ENCODE data around the gene PACSIN2. TPM values are rescaled to one million over a fixed set of nuclear protein-coding genes. Genes with fewer than 3 reads are reported as not detected.

Gene PACSIN2
- total RNA-seq, 3 donors from 2014 or later (not counting 1 experiment from before 2014, with no cell fraction given) = 37.1 to 48.5 (median 47.6) TPM

GRCh38 chr22:42881982-42882656 lies 132.8 kb downstream of the PACSIN2 start:
- Histone ChIP-seq H3K27me3 (ENCODE audit: control insufficient read depth, insufficient read depth, low read length) (no peaks in the 10 kb centered on the region), H3K4me3 (ENCODE audit: low read length) (no peak overlapping the region), H3K27ac (ENCODE audit: low read length) (no peak overlapping the region), H3K4me1 (ENCODE audit: control insufficient read depth, insufficient read depth, low read length) (peaks cover 1% of the 10 kb centered on the region), H3K9me3 (ENCODE audit: control insufficient read depth, insufficient read depth, low read length) (no peaks in the 10 kb centered on the region), H3K36me3 (ENCODE audit: control insufficient read depth, insufficient read depth, low read length) (peaks cover 71% of the 10 kb centered on the region)
- no peak overlapping the region for H3K4me3 Mint-ChIP-seq
- no peaks in the 10 kb centered on the region for H3K36me3 Mint-ChIP-seq
- ATAC-seq (no peak), DNase-seq (no peak)
- intact Hi-C loops (cut with micrococcal nuclease) = no loop called here
- 84% methylated on average over 10 of the region's 10 CpGs for WGBS (ENCODE audit: insufficient coverage)
- no peaks in the 10 kb centered on the region for H3K9me3 Mint-ChIP-seq
- no peaks in the 10 kb centered on the region for H3K27me3 Mint-ChIP-seq (ENCODE audit: low read depth in 2 of 2)
- no peaks in the 10 kb centered on the region for H3K4me1 Mint-ChIP-seq
- no peak overlapping the region for H3K27ac Mint-ChIP-seq
- TF ChIP-seq CTCF (IDR thresholded peaks at IDR 0.05) = no peak

DNA sequence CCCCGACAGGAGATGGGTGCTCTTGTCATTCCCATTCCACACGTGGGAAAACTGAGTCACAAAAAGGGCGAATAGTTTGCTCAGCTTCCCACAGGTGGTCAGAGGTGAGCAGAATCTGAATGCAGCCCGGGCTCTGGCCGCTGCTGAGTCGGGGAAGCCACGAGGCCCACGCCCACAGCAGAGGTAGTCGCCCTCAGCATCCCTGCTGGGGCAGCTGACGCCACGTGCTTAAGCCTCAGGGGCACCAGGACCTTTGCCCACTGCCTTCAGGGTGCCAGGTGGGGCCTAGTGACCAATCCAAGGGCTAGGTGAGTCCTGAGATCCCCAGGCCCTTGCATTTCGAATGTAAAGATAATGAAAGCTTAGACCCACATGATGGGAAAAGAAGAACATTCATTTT lies 133.7 kb downstream of the PACSIN2 start:
- 88% methylated on average over 12 of the region's 12 CpGs for WGBS (ENCODE audit: insufficient coverage)
- DNase-seq = no peak
- intact Hi-C loops (cut with micrococcal nuclease) = no loop called here
- no peaks in the 10 kb centered on the region for H3K4me1 ChIP-seq (ENCODE audit: control insufficient read depth, insufficient read depth, low read length)
- TF ChIP-seq CTCF (IDR thresholded peaks at IDR 0.05) = no peak
- H3K27ac ChIP-seq (ENCODE audit: low read length) = no peak overlapping the region
- no peaks in the 10 kb centered on the region for H3K9me3 ChIP-seq (ENCODE audit: control insufficient read depth, insufficient read depth, low read length)
- no peaks in the 10 kb centered on the region for H3K9me3 Mint-ChIP-seq
- H3K36me3 Mint-ChIP-seq = no peaks in the 10 kb centered on the region
- H3K4me3 Mint-ChIP-seq = no peak overlapping the region
- ATAC-seq = no peak
- no peak overlapping the region for H3K4me3 ChIP-seq (ENCODE audit: low read length)
- H3K36me3 ChIP-seq (ENCODE audit: control insufficient read depth, insufficient read depth, low read length) = peaks cover 73% of the 10 kb centered on the region
- H3K27ac Mint-ChIP-seq = no peak overlapping the region
- H3K4me1 Mint-ChIP-seq = no peaks in the 10 kb centered on the region
- no peaks in the 10 kb centered on the region for H3K27me3 Mint-ChIP-seq (ENCODE audit: low read depth in 2 of 2)
- no peaks in the 10 kb centered on the region for H3K27me3 ChIP-seq (ENCODE audit: control insufficient read depth, insufficient read depth, low read length)

DNA sequence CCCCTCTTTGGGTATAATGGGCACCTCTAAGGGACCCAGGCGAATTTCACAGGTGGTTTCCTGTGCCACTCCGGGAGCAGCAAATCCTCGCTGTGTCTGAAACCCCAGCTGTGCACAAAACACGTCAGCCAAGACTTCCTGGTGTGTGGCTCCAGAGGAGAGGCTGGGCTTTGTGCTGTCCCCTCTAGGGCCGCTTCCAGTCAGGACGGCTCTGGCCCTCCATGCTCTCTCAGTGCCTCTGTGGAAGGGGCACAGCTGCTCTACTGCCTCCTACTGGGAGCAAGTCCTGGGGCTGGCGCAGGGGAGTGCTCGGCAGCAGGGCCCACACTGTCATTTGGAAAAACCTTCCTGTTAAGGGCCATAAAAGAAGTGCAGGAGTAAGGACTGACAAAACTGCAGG lies 134.1 kb downstream of the PACSIN2 start:
- Mint-ChIP-seq H3K4me1 (no peaks in the 10 kb centered on the region), H3K27ac (no peak overlapping the region), H3K4me3 (no peak overlapping the region), H3K36me3 (no peaks in the 10 kb centered on the region), H3K27me3 (ENCODE audit: low read depth in 2 of 2) (no peaks in the 10 kb centered on the region), H3K9me3 (no peaks in the 10 kb centered on the region)
- Histone ChIP-seq H3K27me3 (ENCODE audit: control insufficient read depth, insufficient read depth, low read length) (no peaks in the 10 kb centered on the region), H3K36me3 (ENCODE audit: control insufficient read depth, insufficient read depth, low read length) (peaks cover 76% of the 10 kb centered on the region), H3K27ac (ENCODE audit: low read length) (no peak overlapping the region), H3K9me3 (ENCODE audit: control insufficient read depth, insufficient read depth, low read length) (no peaks in the 10 kb centered on the region), H3K4me1 (ENCODE audit: control insufficient read depth, insufficient read depth, low read length) (no peaks in the 10 kb centered on the region), H3K4me3 (ENCODE audit: low read length) (no peak overlapping the region)
- no peak for TF ChIP-seq CTCF (IDR thresholded peaks at IDR 0.05)
- no peak for ATAC-seq
- intact Hi-C loops (cut with micrococcal nuclease) = no loop called here
- no peak for DNase-seq
- WGBS (ENCODE audit: insufficient coverage) = 84% methylated on average over 8 of the region's 8 CpGs

Measured in natural killer cell (primary cell).